Cardiac fibroblast (primary cell): Measurements from ENCODE around the gene PPP1R1C.
A peak's percentile ranks its signal among the peaks of the same experiment; 100 is the strongest.

ENCODE experiments used
- DNase-seq, 2 donors: peaks; one replicate each; pipeline versions ENCODE4 v3.0.0 to v3.0.0-alpha.2; 2010; ENCODE audit warnings: low read depth in 2 of 2
- H3K4me3 ChIP-seq, 2 donors: replicated peaks in 1 of 2; 1 replicate in 1 of 2; 2 replicates in 1 of 2; pipeline ENCODE4 v1.5.1; 2011; ENCODE audit warnings: low read depth in 2 of 2, low read length in 2 of 2, mild to moderate bottlenecking in 2 of 2, moderate library complexity in 1 of 2
- TF ChIP-seq, protein P1 (sequence below): IDR thresholded peaks from one replicate; pipeline ENCODE4 v1.5.1; 2011; ENCODE audit warnings: low read depth, mild to moderate bottlenecking, low read length, inconsistent platforms

The PPP1R1C gene

DNA sequence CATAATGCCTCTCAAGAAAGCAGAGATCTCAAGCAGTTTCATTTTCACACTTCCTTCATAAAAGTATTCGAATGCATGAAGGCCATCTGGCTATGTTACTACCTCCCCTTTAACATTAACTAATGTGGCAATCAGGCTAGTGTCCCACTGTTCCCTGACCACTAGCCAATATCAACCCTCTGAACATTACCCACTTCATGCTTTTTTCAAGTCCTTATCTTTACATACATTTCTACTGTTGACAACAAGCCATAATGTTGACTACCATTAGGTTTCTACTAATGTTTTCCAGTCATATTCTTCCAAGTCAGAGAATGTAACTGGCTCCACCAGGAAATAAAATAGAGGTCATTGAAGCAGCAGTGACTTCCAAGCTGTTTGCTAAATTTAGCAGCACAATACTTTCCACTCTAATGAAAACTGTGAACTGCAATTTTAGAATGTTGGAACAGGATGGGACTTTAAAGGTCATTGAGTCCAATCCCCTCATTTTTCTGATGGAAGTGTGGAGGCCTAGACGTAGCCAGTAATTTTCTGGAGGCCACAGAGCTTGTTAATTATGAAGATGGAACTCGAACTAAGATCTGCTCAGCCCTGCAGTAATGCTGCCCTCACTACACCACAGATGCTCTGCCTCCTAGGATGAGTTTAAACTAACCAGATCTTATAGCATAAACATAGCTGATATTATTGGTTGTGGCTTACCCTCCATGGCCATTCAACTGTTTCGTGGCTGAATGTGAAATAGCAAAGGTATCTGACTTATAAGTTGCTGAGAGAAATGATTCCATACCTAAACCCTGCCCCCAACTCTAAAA, 630 bp upstream of the PPP1R1C start:
- peak in 1 of 2 donors; percentile 7 for DNase-seq
- no peak overlapping the region for H3K4me3 ChIP-seq
- TF ChIP-seq, protein P1, sequence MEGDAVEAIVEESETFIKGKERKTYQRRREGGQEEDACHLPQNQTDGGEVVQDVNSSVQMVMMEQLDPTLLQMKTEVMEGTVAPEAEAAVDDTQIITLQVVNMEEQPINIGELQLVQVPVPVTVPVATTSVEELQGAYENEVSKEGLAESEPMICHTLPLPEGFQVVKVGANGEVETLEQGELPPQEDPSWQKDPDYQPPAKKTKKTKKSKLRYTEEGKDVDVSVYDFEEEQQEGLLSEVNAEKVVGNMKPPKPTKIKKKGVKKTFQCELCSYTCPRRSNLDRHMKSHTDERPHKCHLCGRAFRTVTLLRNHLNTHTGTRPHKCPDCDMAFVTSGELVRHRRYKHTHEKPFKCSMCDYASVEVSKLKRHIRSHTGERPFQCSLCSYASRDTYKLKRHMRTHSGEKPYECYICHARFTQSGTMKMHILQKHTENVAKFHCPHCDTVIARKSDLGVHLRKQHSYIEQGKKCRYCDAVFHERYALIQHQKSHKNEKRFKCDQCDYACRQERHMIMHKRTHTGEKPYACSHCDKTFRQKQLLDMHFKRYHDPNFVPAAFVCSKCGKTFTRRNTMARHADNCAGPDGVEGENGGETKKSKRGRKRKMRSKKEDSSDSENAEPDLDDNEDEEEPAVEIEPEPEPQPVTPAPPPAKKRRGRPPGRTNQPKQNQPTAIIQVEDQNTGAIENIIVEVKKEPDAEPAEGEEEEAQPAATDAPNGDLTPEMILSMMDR, result no peak

DNA sequence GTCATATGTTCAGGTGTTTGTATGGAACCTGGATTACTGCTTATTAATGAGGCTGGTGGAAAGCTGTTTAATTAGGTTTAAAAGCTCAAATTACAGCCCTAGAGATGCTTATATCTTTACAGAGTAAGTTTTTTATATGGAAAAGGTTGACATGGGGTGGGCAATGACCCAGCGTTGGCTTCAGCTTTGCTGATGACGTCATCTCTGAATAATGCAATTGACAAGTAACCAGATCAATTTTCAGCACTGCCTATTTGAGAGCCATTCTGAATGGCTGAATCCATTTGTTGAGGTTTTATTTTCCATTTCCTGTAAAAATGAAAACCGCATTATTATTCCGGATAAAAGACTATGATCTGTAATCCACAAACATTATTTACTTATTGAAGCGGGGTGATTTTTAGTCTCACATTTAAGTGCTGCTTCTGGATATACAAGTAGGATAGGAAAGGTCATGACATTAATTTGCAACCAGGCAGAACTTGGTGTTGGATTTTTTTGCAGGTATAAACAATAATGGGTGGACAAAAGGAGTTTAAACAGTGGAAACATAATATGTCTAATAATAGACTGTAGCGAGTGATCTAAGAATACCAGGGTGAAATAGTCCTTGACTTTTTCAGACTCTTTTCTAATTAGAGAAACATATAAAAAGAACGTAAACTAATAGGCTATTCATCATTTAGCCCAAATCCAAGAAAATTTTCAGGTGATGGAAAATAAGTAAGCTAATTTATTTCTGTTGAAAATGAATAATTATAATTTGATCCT, 2.7 kb downstream of the PPP1R1C start:
- no peak for DNase-seq
- no peak overlapping the region for H3K4me3 ChIP-seq
- TF ChIP-seq, protein P1, result no peak

DNA sequence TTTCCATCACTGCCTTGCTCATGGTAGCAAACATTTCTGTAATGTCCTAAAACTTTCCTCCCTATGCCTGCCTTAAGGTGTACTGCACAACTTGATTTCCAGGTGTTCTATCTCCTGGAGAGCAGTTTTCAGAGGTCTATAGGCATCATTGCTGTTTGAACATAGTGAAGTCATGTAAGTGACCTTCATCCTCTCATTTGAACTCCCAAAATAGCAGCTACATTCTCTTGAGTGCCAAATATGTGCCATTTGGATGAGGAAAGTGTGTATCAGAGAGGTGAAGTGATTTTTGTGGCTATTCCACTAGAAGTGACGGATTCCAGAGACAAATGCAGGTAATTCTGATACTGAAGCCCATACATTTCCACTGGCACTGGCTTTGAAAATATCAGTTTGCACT, 3.4 kb downstream of the PPP1R1C start:
- DNase-seq, result no peak
- no peak overlapping the region for H3K4me3 ChIP-seq
- TF ChIP-seq, protein P1, result no peak

DNA sequence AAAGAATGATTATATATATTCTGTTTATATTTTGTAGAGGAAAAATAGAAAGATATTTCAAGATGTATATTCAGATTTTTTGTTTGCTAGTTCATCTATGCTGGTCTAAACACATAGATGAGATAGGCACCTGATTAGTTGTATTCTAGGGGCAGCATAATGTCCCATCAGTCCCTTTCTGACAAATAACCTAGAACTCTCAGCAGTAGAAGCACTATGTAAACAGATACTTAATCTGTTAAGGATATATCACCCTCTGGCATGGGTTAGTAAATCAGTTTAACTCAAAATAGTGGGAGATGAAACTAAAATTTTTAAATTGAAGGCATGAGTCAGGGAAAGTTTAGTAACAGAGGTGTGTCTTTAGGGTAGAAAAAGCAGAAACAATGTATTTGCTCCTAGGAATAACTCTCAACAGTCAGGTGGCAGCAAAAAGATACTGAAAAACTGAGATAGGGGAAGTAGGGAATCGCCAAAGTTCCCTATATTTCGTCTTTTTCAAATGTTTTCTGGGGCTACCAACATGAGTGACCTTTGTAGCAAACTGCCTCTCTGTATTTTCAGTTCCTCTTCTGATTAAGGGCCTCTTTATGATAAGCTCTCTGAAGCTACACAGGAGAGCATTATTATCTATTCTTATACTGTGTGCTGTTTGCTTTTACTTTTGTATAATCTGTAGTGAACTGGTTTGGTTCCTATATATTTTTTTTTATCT, 5.7 kb downstream of the PPP1R1C start:
- no peak overlapping the region for H3K4me3 ChIP-seq
- TF ChIP-seq, protein P1, result no peak
- DNase-seq, result no peak

DNA sequence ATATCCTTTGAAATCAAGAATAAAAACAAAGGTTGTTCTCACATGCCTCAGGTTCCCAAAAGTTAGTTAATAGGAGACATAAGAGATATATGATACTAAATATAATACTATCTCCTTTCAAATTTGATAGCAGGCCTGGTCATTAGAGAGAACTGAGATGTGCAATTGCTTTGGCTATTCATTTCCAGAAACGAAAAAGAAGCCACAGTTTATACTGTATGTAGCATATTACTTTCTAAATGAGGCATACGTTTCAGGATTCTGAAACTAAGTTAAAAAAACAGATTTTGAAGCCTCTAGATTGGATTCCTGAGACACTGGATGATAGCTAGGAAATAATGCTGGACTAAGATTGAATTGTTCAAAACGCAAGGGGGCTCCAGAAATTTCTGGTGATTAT, 7.1 kb downstream of the PPP1R1C start:
- DNase-seq, result no peak
- no peak overlapping the region for H3K4me3 ChIP-seq
- TF ChIP-seq, protein P1, result no peak

DNA sequence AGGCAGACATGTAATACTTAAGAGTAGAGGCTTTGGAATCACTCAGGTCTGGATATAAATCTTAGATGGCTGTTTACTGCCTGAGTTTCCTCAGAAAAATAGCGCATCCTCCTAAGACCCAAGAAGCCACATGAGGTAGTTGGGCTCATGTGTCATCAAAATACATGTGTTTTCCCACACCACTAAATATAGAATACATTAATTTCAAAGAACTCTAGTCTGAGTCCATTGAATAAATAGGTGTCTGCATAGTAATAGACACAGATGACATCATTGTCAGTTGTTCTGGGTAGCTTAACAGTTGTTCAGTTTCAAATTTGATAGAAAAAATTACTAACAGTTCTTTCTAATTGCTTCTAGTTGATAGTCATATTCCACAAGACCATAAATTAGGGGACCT, 9.6 kb downstream of the PPP1R1C start:
- DNase-seq, result no peak
- TF ChIP-seq, protein P1, result no peak

More for the DNA sequence above, 9.6 kb downstream of the PPP1R1C start:
- no peak overlapping the region for H3K4me3 ChIP-seq
